Ovary (tissue), 9 donors: Measurements from ENCODE around the gene PMEPA1. TPM values are rescaled to one million over a fixed set of nuclear protein-coding genes. Genes with fewer than 3 reads are reported as not detected.

Source experiments
- DNase-seq, 5 donors: peaks; one replicate each; pipeline ENCODE4 v3.0.0-alpha.2; 2019 to 2020
- H3K27ac ChIP-seq, 2 donors: fragments of 200-600 bp; one replicate each; pipeline versions ENCODE4 v1.5.1 to v1.8.0; 2019 to 2022
- H3K27me3 ChIP-seq: fragments of 200-600 bp; one replicate; pipeline ENCODE4 v1.8.0; 2022
- H3K36me3 ChIP-seq: fragments of 200-600 bp; sonication (generic); one replicate; pipeline ENCODE4 v1.5.1; 2019
- H3K4me1 ChIP-seq: one replicate; pipeline ENCODE4 v1.8.1; 2013; ENCODE audit warnings: mild to moderate bottlenecking, moderate library complexity; ENCODE audit not compliant: insufficient read depth
- H3K4me3 ChIP-seq: fragments of 200-600 bp; sonication (generic); one replicate; pipeline ENCODE4 v1.5.1; 2017
- H3K9me3 ChIP-seq, 2 donors: fragments of 200-600 bp in 1 of 2; sonication (generic) in 1 of 2; one replicate each; pipeline versions ENCODE4 v1.5.1 to v1.8.1; 2013 to 2019; ENCODE audit warnings: mild to moderate bottlenecking in 1 of 2, moderate library complexity in 1 of 2
- CTCF ChIP-seq, 3 donors: fragments of 450-650 bp in 2 of 3; fragments of 200-600 bp in 1 of 3; IDR thresholded peaks; one replicate each; pipeline versions ENCODE4 v1.5.1 to v1.8.0; 2016 to 2022; ENCODE audit warnings: antibody characterized with exemption in 3 of 3, mild to moderate bottlenecking in 1 of 3
- EP300 ChIP-seq: sonication (generic); formaldehyde crosslinking; IDR thresholded peaks from one replicate; pipeline ENCODE4 v1.6.1; 2017; ENCODE audit warnings: antibody characterized with exemption
- POLR2A ChIP-seq: fragments of 450-650 bp; IDR thresholded peaks from one replicate; pipeline ENCODE4 v1.6.1; 2017; ENCODE audit warnings: antibody characterized with exemption, mild to moderate bottlenecking, moderate library complexity
- WGBS, 3 donors: extraction: QIAGEN DNeasy Blood & Tissue Kit in 1 of 3; methylation state at CpG; one replicate each; pipeline versions ENCODE4 v1.1.5 to v1.1.7; 2013 to 2017; 5-methylcytosine and 5-hydroxymethylcytosine counted together
- intact Hi-C, 4 donors: fragments of 100-400 bp; cut with DNase I; formaldehyde crosslinking; loops; one replicate each; pipeline versions ENCODE4 v1.11.0 to v1.15.1; 2022 to 2023
- polyA plus RNA-seq, 2 donors: library from polyadenylated mRNA; stranded (reverse); fragments of 200-250 nt in 1 of 2; fragments of 350-450 nt in 1 of 2; fragmentation: Illumina TruSeq in 1 of 2; extraction: RNeasy Lipid Tissue Mini Kit (QIAGEN cat#74804) in 1 of 2; gene quantifications; one replicate each; pipeline ENCODE4 v1.2.3, GENCODE V29; 2013 to 2014
- total RNA-seq, 7 donors: library from RNA; depleted of rRNA in 2 of 7; stranded (reverse); fragments of >200 nt in 2 of 7; fragmentation: NEBNext Ultra II Directional in 3 of 7; extraction: Animal tissue kit (Norgen Biotek cat#: 25700) in 3 of 7; gene quantifications; one replicate each; pipeline versions ENCODE4 v1.1.0 to v1.2.4, GENCODE V29; 2016 to 2023
- donor health status: DM: no; HTN: no; CAD: no; lungs with moderate emphysema.
- donor health status: DM: no; HTN: no; CAD: no.
- donor health status: Bipolar disorder and iron deficiency.
- donor health status: DM: yes; HTN: yes; CAD: no.
- donor health status: DM: no; HTN: no; CAD: no.
- donor health status: DM: yes; HTN: yes; CAD: no.

Gene PMEPA1
- total and polyA plus RNA-seq, 9 donors: 2.7 to 73.4 (median 17.6) TPM

- intact Hi-C loops: no loop called here
- H3K4me3 ChIP-seq: no peak overlapping the region
- H3K9me3 ChIP-seq: no peaks in the 10 kb centered on the region
- no peaks in the 10 kb centered on the region for H3K36me3 ChIP-seq
- TF ChIP-seq EP300 (no peak), CTCF (IDR thresholded peaks at IDR 0.05) (no peak)
- 67 to 74% (median 67%) methylated on average over 7 of the region's 7 CpGs for WGBS, 3 donors
- H3K27me3 ChIP-seq: no peaks in the 10 kb centered on the region
- peaks cover 9% of the 10 kb centered on the region for H3K4me1 ChIP-seq
- DNase-seq: no peak
- no peak overlapping the region for H3K27ac ChIP-seq
Measured at GRCh38 chr20:57746832-57747404, 37.1 kb upstream of the PMEPA1 start.

DNA sequence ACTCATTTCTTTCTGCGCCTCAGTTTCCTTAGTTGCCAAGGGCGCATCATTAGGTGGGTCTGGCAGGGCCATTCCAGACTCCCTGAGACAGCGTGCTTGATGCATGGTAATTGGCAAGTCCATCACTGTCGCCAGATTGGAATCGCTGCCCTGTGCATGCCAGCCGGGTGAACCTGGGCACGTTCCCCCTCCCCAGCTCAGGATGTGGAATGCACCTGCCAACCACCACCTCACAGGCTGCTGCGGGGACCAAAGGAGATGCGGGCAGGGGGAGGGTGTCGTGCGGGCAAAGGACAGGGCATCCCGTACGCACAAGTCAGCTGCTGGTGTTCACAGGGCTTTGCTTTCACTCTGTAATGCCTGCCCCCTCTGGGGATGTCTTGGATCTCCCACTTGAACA, 36.4 kb upstream of the PMEPA1 start:
- H3K4me1 ChIP-seq: peaks cover 9% of the 10 kb centered on the region
- no peaks in the 10 kb centered on the region for H3K36me3 ChIP-seq
- H3K27ac ChIP-seq: no peak overlapping the region
- WGBS, 3 donors: 96 to 97% (median 96%) methylated on average over 13 of the region's 13 CpGs
- no peaks in the 10 kb centered on the region for H3K27me3 ChIP-seq
- H3K9me3 ChIP-seq: no peaks in the 10 kb centered on the region
- no peak overlapping the region for H3K4me3 ChIP-seq
- intact Hi-C loops: no loop called here
- TF ChIP-seq EP300 (no peak), CTCF (IDR thresholded peaks at IDR 0.05) (no peak), POLR2A (no peak)
- no peak for DNase-seq

DNA sequence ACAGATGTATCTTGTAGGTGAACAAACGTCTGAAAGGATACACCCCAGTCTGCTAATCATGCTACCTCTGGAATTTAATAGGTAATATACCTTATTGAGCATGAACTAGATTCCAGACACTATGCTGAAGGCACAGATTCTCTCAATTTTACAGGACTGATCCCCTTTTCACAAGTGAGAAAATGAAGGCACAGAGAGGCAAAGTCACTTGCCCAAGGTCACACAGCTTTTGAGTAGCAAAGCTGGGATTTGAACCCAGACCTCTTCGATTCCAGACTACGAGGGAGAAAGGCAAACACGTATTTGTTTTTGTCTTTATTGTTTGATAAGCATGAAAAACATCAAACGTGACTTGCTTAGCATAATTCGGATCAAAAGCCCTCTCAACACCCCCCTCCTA, 34.4 kb upstream of the PMEPA1 start:
- intact Hi-C loops: no loop called here
- no peaks in the 10 kb centered on the region for H3K27me3 ChIP-seq
- H3K36me3 ChIP-seq: no peaks in the 10 kb centered on the region
- no peak overlapping the region for H3K4me3 ChIP-seq
- 75 to 83% (median 80%) methylated on average over 6 of the region's 6 CpGs for WGBS, 3 donors
- TF ChIP-seq CTCF (IDR thresholded peaks at IDR 0.05) (no peak), EP300 (no peak), POLR2A (no peak)
- H3K4me1 ChIP-seq: peaks cover 9% of the 10 kb centered on the region
- H3K27ac ChIP-seq: no peak overlapping the region
- DNase-seq: no peak
- no peaks in the 10 kb centered on the region for H3K9me3 ChIP-seq

- H3K9me3 ChIP-seq: no peaks in the 10 kb centered on the region
- TF ChIP-seq EP300: no peak
- TF ChIP-seq CTCF (IDR thresholded peaks at IDR 0.05): no peak
- TF ChIP-seq POLR2A: no peak
- no peaks in the 10 kb centered on the region for H3K27me3 ChIP-seq
- H3K27ac ChIP-seq: no peak overlapping the region
- H3K36me3 ChIP-seq: no peaks in the 10 kb centered on the region
- intact Hi-C loops: no loop called here
- no peak for DNase-seq
- peaks cover 5% of the 10 kb centered on the region for H3K4me1 ChIP-seq
- 79 to 81% (median 80%) methylated on average over 10 of the region's 10 CpGs for WGBS, 3 donors
- no peak overlapping the region for H3K4me3 ChIP-seq
Measured at GRCh38 chr20:57743450-57744095, 33.8 kb upstream of the PMEPA1 start.
